Keratinocyte (primary cell): ENCODE data around the gene FHIT.

ENCODE experiments used
- CTCF ChIP-seq, 3 experiments: IDR thresholded peaks in 1 of 3; conservative IDR thresholded peaks in 1 of 3; optimal IDR thresholded peaks in 1 of 3; 2 replicates in 2 of 3; 3 replicates in 1 of 3; pipeline versions ENCODE3 to v1.5.1; 2011; ENCODE audit warnings: low read length in 3 of 3, mild to moderate bottlenecking in 3 of 3, moderate library complexity in 2 of 3, control low read depth in 1 of 3, inconsistent platforms in 1 of 3; ENCODE audit not compliant: insufficient read depth in 2 of 3; ENCODE audit errors: extremely low read depth in 1 of 3
- EZH2 ChIP-seq: IDR thresholded peaks from one replicate; pipeline ENCODE4 v1.6.1; 2012; ENCODE audit warnings: inconsistent platforms, mild to moderate bottlenecking, low read length, moderate library complexity

- TF ChIP-seq CTCF (optimal IDR thresholded peaks at IDR 0.05 in 1 of 3, IDR thresholded peaks at IDR 0.05 in 1 of 3, conservative IDR thresholded peaks at IDR 0.05 in 1 of 3; ENCODE audit: extremely low read depth in 1 of 3, insufficient read depth in 2 of 3, low read length in 3 of 3) (no peak), EZH2 (no peak)
These were observed 1084.1 kb downstream of the FHIT start for GRCh38 chr3:60167186-60167585.
